Measurements from ENCODE around the gene L2HGDH.
A peak's percentile ranks its signal among the peaks of the same experiment; 100 is the strongest.

L2HGDH gene

DNA sequence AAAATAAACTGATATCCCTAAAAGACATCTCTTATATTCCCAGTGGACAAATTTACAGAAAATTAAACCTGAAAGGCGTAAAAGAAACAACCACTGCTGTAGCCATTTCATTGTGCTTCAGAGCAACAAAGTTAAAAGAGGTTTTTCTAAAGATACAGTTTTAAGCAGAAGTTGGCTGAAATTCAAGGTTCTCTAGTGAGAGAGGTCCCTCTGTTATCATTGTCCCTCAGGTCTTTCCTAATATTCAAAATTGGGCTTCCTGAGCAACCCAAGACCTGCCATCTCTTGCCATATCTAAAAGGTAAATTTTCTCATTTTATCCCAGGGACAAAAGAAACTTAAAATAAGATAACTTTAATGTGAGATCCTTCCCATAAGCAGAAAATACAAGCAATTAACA is 69.9 kb downstream of the L2HGDH start:
- TF ChIP-seq ZFX (IDR thresholded peaks at IDR 0.05): no peak
- H3K27ac ChIP-seq: no peak overlapping the region

DNA sequence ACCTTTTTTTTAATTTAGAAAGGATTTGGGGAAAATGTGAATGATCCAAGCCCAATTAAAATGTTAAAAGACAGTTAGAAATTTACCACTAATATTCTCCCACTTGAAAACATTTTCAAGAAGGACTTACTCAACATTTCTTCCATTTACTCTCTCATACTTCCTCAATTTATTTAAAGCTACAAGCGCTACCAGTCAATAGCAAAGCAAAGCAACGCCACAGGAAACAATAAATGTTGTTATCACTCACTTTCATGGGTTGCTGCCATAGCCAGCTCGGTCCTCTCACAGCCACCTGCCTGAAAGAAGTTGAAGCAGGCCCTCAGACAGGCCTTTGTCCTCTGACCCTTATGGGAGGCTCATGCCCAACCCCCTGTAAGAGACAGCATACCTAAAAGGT is 74.6 kb downstream of the L2HGDH start:
- H3K27ac ChIP-seq: no peak overlapping the region
- TF ChIP-seq, protein P1, sequence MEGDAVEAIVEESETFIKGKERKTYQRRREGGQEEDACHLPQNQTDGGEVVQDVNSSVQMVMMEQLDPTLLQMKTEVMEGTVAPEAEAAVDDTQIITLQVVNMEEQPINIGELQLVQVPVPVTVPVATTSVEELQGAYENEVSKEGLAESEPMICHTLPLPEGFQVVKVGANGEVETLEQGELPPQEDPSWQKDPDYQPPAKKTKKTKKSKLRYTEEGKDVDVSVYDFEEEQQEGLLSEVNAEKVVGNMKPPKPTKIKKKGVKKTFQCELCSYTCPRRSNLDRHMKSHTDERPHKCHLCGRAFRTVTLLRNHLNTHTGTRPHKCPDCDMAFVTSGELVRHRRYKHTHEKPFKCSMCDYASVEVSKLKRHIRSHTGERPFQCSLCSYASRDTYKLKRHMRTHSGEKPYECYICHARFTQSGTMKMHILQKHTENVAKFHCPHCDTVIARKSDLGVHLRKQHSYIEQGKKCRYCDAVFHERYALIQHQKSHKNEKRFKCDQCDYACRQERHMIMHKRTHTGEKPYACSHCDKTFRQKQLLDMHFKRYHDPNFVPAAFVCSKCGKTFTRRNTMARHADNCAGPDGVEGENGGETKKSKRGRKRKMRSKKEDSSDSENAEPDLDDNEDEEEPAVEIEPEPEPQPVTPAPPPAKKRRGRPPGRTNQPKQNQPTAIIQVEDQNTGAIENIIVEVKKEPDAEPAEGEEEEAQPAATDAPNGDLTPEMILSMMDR (conservative IDR thresholded peaks at IDR 0.05): no peak
- TF ChIP-seq ZFX (IDR thresholded peaks at IDR 0.05): no peak

DNA sequence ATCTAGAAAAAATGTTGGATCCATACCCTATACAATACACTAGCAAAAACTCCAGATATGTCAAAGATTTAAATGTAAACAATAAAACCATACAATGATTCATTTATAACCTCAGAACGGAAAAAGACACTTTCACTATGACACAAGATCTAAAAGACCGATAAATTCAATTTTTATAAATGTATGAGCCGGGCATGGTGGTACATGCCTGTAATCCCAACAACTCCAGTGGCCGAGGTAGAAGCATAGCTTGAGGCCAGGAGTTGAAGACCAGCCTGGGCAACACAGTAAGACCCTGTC is 78.1 kb downstream of the L2HGDH start:
- H3K27ac ChIP-seq: peak overlapping the region; percentile 63
- TF ChIP-seq, protein P1 (conservative IDR thresholded peaks at IDR 0.05): no peak
- no peak for TF ChIP-seq ZFX (IDR thresholded peaks at IDR 0.05)

DNA sequence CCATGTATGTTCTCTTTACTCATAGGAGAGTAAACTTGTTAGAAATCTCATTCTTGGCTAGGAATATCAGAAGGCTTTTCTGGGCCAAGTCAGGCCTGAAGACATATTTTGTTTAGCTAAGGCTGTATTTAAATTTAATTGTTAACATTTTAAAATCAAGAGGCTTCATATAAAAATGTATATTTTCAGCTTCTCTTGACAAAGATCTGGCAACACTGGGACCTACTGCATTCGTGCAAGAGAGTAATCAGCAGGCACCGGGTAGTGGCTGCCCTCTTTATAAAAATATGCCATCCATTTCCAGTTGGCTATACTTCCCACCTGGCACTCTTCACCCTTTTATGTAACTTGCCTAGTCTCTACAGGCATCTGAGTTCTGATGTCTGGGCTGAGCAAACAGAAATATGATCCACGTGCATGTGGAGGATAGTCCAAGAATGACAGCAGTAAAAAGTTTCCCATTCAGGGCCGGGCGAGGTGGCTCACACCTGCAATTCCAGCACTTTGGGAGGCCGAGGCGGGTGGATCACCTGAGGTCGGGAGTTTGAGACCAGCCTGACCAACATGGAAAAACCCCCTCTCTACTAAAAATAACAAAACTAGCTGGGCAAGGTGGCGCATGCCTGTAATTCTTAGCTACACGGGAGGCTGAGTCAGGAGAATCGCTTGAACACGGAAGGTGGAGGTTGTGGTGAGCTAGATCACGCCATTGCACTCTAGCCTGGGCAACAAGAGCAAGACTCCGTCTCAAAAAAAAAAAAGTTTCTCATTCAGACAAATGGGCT is 78.7 kb downstream of the L2HGDH start:
- TF ChIP-seq ZFX (IDR thresholded peaks at IDR 0.05): no peak
- TF ChIP-seq, protein P1 (conservative IDR thresholded peaks at IDR 0.05): no peak
- peak overlapping the region; percentile 63 for H3K27ac ChIP-seq

DNA sequence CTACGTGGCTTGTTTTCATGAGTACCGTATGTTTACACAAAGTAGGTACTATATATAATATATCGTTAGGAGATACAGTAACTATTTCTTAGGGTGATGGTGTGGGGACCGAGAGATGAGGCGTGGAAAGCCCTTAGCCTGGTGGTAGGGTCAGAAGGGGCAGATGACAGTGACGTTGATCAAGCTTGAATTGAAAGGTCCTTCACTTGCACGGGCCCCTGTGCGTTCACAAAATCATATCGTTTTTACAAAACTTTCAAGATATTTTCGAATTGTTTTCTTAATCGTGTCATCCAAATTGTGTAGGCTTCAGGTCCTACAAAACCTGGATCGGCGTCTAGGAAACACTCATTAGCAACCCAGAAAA is 79.8 kb downstream of the L2HGDH start:
- TF ChIP-seq ZFX (IDR thresholded peaks at IDR 0.05): no peak
- TF ChIP-seq, protein P1 (conservative IDR thresholded peaks at IDR 0.05): no peak
- peak overlapping the region; percentile 93 for H3K27ac ChIP-seq

DNA sequence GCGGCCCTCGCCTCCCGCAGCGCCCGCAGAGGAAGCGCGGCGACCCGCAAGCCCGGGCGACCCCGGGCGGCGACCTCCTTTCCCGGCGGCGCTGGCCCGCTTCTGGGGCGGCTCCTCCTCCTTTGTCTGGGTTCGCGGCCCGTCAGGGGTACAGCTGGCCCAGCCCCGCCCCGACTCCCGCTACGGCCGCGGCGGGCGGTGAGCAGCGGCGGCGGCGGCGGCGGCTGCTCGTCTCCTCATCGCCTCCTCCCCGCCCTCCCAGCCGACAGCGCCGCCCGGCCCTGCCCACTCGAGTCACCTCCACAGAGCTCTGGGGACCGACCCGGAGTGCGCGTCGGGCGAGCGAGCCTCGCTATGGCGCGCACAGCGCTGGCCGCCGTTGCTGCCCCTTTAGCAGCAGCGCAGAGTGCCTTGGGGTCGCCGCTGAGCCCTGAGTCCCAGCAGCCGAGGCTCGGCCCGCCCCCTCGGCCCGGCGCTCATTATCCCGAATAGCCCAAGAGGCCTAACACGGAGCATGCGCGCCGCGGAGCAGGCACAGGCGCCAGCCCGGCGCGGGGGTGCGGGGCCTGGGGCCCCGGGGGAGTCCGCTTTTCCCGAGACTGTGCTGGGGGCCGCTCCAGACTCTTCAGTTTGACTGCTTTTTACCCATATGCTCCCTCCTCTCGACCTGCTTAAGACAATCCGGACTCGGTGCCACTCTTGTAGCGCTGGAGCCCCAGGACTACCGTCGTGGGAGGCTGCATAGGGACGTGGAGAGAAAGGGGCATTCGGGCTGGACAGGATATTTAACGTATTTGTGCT is 80.4 kb downstream of the L2HGDH start, which contains the start of gene SOS2:
TSS of gene SOS2 (minus strand) at position 104 of the 801 bp plus-strand sequence. CDS start 295 bp downstream, outside the sequence.
- peak within 1 kb of the TSS; percentile 93 for H3K27ac ChIP-seq
- peak; percentile 54 for TF ChIP-seq ZFX (IDR thresholded peaks at IDR 0.05)
- TF ChIP-seq, protein P1 (conservative IDR thresholded peaks at IDR 0.05): peak; percentile 19

DNA sequence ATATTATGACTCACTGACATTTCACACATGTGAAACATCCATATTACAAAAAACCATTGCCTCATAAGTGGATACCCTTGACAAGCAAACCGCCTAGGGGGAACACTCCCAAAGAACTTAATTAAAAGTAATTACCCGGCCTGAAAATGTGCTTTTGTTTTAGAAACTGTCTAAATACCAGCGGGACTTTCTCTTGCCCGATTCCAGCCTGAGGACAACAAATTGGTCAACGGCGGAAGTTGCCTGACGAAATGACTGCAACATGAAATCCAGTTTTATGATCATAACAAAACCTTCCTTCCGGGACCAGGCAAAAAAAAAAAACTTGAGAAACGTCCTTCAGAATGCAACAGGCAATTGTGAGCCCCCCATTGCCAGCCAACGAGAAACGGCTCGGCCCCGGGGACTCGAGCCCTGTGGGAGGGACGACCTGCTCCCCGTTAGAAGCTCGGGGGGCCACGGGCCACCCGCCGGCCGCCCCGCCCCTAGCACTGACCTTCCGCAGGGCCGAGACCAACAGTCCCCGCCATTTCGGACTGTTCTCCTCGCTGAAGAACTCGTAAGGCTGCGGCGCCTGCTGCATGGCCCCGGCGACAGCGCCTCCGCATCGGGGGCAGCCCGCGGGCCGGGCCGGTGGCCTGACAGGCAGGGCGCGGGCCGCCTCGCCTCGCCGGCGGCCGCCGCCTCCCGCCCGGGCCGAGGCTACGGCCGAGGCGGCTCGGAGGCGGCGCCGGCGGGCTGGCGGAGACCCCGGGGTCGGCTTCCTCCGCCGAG is 81.1 kb downstream of the L2HGDH start:
- TF ChIP-seq, protein P1 (conservative IDR thresholded peaks at IDR 0.05): no peak
- peak; percentile 66 for TF ChIP-seq ZFX (IDR thresholded peaks at IDR 0.05)
- peak overlapping the region; percentile 93 for H3K27ac ChIP-seq
